ENCODE measurements around the gene DDX51.
"Not testable (repeated sequence)": the region's sequence is repeated elsewhere in the genome, so short reads cannot be mapped to it uniquely, and the experiment has no call there.

DDX51 gene

DNA sequence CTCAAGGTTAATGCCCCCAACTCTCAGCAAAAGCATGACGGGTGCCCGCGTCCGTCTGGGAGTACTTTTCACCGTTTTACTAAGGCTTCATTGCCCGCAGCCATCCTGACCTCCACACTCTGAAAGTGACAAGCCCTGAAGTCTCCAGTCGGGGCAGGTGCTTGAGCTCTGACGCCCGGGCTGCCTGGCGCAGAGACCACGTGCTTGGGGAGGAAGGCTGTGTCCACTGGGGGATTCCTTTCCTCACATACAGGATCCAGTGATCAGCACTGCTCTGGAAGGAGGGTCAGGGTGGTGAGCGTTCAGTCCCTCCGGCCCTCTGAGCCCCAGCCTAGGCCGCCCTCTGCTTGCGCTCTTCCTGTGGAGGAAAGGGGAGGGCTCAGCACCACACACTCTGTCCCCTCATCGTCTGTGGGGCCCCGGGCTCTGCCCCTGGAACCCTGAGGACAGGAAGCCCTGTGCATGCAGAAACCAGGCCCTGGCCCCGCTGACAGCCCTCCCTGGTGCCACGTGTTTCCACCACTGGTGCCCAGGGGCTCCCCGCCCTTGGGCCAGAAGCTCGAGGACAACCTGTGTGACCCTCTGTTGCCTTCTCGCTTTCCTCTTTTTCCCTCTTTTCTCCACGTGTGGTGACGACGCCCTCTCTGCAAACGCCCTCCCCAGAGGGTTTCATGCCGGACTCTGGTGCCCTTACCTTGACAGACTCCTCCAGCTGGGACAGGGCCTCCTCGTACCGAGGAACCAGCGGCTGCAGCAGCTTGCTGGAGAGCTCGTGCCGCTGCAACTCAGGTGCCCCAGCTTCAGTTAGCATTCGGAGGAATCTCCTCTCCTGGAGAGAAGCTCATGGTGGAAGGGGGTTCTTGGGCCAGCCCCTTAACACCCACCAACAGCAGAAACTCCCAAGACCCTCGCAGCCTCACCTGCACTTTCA, 4.9 kb downstream of the DDX51 start:
- DNase-seq = no peak

DNA sequence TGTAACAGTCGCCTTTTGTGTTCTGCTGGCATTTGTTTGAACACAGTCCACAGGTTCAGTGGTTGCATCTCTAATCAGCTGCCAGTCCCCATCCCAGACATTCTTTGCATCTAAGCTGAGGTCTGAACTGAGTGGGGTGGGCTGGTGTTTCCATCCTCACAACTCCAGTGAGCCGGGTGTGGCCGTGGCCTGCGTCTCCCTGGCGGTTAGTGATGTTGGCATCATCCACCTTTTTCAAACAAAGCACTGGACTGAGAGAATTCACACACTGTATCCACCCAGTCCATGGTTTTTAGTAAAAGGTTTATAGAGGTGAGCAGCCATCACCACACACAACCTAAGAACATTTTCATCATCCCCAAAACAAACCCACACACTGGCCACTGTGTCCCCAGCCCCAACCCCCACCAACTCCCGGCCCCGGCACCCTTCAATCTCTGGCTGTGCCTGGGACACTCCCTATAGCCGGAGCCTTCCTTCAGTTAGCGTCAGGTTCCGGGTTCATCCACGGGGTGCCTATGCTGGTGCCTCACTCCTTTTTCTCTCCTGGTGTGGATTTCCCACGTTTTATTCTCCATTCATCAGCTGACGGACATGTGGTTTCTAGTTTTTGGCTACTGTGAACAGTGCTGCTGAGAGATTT, 6.5 kb downstream of the DDX51 start:
- no peak for DNase-seq

DNA sequence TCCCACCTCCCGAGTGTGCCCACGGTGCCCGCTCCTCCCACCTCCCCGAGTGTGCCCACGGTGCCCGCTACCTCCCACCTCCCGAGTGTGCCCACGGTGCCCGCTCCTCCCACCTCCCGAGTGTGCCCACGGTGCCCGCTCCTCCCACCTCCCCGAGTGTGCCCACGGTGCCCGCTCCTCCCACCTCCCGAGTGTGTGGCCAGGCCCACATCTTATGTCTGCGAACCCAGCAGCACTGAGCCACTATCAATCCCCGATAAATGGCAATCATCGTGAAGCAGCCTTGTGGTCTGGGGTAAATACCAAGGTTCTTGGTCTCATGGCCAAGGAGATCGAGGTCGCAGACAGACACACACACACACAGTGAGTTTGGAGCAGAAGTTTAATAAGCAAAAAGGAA, 7.9 kb downstream of the DDX51 start:
- DNase-seq = not testable (repeated sequence)

DNA sequence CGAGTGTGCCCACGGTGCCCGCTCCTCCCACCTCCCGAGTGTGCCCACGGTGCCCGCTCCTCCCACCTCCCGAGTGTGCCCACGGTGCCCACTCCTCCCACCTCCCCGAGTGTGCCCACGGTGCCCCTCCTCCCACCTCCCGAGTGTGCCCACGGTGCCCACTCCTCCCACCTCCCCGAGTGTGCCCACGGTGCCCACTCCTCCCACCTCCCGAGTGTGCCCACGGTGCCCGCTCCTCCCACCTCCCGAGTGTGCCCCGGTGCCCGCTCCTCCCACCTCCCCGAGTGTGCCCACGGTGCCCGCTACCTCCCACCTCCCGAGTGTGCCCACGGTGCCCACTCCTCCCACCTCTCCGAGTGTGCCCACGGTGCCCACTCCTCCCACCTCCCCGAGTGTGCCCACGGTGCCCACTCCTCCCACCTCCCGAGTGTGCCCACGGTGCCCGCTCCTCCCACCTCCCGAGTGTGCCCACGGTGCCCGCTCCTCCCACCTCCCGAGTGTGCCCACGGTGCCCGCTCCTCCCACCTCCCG, 9.4 kb downstream of the DDX51 start:
- not testable (repeated sequence) for DNase-seq

DNA sequence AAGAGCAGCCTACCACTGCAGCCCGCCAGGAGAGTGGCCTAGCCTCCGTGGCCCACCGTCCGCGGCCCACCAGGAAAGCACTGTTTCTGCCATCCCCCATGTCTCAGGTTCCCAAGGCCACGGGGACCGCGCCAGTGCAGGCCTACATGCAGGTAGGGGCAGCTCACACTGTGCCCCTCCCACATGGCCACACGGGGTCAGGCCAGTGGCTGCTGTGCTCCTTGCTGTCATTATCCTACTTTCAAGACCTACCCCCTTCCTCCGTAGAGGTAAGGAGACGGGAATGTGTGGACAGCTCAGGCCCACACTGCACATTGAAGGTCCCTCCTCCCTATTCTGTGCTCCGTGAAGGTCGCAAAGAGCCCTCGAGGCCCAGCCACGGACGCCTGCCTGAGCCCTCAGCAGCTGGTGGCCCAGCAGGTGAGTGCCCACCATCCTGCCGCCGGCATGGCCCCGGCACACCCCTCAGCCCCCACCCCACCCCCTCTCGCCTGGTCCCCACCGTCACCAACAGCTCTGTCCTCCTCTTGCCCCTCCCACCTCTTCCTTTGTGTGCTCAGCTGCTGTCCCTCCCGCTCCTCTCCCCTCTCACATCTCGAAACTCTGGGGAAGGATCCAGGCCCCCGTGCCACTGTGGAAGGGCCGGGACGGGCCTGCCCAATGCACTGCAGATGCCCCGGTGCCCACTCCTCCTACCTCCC, 10.0 kb downstream of the DDX51 start:
- DNase-seq = no peak

DNA sequence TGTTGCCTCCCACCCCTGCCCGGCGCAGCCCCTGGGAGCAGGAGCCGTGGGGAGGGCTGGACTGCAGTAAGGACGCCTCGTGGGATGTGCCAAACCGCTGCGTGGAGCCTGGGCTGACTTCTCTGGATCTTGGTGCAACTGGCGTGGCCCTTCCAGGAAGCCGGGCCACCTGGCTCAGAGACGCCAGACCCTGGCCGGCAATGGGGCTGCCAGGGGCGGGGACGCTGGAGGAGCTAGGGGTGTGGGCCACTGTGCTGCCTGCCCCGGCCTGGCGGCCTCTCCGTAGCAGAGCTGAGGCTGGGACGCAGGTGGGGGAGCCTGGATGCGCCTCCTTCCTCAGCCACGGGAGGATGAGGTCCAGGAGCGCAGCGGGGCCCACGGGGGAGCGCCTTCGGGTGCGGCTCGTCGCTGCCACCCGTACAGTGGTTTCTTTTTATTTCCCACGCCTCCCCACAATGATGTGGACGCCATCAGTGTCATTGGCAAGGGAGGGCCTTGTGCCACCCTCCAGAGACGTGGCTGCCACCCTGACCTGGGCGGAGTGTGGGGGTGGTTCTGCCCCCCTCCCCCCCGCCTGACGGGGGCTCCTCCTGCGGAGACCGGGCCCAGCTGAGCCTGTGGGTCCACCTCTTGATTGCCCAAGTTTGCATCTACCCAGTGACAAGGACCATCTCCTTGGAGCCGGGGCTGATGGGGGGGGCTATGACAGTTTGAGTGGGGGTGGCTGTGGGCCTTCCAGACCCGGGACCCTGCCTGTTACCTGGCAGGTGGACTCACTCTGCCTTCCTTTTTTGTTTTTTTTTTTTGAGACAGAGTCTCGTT, 11.3 kb downstream of the DDX51 start:
- no peak for DNase-seq

DNA sequence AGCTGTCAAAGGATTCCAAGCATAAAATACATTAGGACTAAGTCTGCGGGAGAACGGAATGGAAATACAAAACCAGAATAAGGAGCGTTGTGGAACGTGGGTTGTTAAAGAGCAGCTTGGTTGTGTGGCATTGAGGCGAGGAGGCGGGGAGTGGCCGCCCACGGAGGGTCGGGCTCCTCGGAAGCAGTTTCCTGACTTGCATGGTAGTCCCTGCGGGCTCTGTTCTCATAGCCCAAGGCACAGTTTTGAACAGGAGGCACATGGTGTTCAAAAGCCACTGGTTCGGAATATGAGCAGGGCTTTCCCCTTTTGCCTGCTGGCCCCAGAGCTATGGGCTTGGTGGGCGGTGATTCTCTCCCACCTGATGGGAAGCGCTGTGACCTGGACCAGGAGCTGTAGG, 12.2 kb downstream of the DDX51 start:
- no peak for DNase-seq

DNA sequence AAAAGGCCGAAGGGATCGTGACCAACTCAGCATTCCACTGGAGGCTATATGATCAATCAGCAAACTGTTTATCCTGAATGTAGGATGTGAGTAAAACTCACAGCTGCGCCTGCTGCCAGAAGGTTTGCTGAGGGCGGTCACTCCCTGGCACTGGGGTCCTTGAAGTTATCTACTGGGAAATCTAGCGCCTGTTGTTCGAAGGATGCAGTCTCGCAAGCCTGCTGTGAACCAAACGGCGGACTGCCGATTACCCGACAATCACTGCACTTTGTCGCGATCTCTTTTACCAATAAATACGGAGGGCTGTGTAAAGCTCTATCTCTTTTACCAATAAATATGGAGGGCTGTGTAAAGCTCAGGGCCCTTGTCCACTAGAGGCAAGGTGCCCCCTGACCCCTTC, 12.9 kb downstream of the DDX51 start:
- no peak for DNase-seq

DNA sequence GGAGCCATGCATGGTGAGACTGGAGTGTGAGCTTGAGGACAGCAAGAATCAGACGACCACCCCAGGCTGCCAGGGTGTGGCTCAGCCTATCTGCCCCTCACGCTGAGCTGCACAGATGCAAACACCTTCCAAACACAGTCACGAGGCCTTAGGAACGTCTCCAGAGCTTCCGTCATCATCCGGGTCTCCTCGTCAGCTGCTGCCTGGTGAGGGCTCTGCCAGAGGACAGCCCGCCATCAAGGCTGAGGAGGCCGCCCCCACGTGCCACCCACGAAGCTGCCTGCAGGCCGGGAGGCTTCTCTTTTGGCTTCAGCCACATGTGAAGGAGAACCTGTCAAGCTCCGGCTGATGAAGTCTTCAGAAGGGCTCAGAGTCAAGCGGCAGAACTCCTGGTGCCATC, 13.4 kb downstream of the DDX51 start:
- no peak for DNase-seq

DNA sequence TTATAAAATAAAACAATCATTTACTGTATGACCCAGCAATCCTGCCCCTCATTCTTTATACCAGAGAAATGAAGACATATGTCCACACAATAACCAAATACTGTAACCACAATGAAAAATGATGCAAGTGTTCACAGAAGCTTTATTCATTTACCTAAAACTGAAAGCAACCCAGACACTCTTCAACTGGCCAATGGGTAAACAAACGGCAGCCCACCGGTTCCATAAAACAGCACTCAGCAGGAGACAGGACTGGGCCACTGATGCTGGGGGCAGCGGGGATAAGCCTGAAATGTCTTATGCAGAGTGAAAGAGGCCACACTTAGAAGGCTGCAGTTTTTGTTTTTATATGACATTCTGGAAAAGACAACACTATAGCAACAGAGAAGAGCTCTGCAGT, 15.1 kb downstream of the DDX51 start:
- no peak for DNase-seq

DNA sequence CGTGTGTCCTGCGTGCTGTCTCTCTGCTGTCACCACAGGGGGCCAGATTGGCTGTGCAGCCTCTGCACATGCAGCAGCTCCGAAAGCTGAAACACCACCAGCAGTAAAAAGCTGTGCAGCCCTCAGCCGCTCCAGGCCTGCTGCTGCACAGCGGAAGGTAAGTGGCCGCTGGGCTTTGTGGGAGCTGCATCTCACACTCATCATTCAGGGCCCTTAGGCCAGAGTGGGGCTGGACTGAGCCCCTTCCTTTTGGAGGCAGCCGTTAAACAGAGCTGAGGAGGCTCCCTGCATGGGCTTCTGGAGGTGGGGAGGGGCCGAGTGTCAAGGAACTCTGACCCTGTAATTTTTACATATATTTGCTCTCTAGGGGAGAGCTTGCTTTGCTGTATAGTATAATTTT, 17.1 kb downstream of the DDX51 start:
- DNase-seq = no peak

DNA sequence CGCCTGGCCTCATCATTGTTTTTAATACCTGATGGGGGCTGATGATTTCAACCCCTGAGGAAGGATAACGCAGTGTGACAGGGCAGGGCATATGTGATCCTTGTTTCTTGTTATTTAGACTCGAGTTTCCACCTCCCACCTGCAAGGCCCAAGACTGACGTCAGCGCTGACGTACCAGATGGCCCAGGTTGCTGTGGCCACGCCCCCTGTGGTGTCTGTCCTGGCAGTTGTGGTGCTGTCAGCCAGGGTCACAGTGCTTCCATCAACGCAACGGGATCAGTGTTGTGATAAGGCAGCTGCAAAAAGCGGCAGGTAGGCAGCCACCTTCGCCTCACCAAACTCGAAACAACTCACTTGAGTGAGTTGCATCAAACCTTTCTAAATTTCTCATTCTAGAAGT, 18.4 kb downstream of the DDX51 start:
- DNase-seq = no peak

DNA sequence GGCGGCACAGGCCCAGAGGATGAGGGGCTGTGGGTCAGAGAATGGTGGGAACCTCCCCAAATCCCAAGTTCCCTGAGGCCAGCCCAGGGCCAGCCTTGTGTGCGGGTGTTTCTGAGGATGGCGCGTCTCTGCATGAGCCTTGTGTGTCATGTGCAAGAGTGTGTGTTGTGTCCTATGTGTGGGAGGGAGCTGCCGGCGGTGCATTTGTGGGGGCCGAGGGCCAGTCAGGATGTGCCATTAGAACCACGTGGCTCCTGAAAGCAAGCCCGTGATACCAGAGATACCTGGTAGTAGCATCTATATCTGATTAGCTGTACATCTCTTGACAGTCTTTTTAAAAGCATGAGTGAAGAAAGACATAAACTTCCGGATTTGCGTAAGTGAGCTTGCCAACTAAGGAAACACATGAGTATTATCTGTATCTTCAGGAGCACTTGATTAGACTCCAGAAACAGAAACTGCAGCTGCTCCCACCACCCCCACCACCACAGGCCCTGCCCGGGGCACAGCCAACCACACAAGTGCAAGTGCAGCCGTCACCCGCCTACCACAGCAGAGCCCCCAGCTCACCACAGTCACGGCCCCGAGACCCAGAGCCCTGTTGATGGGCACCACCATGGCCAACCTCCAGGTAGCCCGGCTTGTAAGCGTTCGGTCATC, 19.2 kb downstream of the DDX51 start:
- no peak for DNase-seq

DNA sequence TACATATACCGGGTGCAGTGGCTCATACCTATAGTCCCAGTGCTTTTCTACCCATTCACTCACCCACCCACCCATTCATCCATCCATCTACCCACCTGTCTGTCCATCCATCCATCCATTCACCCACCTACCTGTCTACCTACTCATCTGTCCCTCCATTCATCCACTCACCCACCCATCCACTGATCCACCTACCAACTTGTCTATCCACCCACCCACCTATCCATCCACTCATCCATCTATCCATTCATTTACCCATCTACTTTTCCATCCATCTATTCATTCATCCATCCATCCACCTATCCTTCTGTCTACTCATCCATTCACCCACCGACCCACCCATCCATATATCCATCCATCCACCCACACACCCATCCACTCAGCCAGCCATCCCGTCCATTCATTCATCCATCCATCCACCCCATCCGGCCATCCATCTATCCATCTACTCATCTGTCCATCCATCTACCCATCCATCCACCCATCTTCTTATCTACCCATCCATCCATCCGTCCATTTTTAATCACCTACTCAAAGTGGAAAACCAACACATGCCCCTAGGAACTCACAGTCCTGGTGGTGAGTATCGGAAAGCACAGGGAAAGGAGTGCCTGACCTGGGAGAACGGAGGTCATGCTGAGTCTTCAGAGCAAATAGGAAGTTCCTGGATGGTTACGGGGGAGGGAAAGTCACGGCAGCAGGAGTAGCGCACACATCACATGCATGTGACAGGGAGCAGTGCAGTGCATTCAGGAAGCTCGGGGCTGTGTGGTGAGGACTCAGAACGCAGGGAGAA, 20.0 kb downstream of the DDX51 start:
- DNase-seq = no peak

DNA sequence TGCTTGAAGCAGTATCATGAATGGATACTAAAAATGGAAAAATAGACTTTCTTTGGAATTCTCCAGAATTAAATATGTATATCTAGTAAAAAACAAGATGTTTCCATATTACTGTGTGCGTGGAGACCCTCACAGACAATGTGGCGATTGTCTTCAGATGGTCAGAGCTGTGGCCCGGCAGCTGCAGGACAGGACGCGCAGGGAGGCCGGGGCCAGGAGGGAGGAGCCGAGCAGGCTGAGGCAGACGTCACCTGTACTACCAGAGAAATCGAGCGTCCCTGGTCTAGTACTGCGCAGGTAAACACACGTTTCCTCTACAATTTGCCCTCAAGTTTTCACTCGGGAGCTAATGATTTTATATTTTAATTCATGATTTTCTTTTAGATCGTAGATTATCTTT, 22.8 kb downstream of the DDX51 start:
- DNase-seq = no peak

DNA sequence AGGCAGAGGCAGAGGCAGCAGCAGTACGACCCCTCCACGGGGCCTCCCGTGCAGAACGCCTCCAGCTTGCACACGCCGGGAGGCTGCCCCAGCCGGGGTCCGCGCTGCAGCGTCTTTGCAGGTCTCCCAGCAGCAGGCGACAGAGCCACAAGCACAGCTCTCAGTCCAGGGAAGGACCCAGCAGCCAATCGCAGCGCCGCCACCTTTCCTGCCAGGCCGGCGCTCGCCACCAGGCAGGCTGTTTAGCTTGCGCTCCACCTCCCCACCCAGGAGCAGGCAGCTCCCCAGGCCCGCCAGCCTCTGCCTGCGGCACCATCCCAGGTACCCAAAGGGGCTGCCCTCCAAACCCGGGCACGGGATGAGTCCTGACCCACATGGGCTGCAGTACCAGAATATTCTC, 25.2 kb downstream of the DDX51 start:
- no peak for DNase-seq

DNA sequence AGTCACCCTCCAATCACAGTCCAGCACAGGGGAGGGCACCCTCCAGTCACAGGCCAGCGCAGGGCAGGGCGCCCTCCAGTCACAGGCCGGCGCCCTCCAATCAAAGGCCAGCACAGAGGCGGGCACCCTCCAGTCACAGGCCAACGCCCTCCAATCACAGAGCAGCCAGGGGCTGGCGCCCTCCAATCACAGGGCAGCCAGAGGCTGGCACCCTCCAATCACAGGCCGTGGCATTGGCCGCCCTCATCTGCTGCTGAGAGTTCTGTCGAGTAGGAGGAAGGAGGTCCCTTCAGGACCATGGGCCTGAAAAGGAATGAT, 26.6 kb downstream of the DDX51 start:
- no peak for DNase-seq

DNA sequence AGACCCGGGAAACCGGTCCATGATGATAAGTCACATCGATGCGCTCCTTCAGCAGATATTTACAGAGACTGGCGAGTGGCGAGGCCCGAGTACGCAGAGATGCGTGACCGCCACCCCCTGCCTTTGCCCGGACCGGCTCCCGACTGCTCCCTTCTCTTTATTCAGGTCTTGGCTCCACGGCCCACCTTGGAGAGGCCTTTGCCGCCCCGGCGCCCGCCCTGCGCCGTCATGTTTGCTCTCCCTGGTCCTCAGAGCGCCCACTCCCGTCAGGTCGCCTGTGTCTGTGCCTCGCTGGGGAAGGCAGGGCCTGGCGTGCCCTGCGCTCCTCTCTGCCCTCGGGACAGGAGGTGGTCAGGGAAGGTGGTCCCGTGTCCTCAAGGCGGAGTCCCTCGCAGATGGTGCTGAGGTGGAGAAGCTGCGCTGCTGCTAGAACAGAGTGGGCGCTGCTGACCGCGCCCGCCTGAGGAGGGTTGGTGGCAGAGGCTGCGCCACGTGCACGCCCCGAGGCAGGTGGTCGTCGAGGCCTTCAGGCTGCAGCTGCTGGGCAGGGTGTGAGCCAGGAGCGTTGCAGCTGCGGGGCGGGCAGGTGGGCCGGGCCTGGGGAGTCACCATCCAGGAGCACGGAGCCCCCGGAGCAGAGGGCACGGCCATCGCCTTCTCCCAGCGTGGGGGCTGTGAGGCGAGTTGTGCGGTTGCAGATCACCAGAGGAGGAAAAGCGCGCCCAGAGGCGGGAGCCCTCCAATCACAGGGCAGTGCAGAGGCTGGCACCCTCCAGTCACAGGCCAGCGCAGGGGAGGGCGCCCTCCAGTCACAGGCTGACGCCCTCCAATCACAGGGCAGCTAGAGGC, 27.2 kb downstream of the DDX51 start:
- DNase-seq = no peak

DNA sequence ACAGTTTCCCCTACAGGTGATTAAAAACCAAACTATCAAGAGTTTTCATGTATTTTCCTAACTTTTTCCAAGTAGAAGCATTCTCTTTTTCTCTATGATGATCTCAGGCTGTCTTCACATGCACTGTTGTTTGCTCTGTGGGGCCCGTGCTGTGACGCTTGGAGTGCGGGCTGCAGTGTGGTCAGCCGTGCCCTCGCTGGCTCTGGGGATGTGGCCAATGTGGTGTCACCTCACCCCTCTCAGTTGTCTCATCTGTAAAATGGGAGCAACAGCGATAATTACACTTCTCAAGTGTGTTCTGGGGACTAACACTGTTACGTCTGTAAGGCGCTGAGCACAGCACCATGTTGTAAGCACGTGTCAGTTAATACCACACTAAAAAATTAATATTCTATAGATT, 28.6 kb downstream of the DDX51 start:
- no peak for DNase-seq

DNA sequence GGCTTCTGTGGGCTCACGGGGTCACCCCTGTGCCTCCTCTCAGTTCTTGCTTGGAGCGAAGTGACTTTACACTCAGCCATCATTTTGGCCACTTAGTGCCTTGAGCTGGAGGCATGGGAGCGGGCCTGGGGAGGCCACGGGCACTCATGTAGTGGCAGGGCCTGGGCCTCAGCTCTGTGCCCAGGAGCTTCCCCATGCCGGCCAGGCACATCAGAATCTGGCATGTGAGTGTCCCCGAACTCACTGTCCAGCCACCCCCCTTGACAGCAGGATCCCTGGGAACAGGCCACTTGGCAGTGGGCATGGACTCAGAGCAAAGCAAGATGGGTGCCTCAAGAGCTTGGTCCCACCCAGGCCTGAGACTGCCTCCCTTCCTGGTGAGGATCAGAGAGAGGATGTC, 29.5 kb downstream of the DDX51 start:
- DNase-seq = no peak
